ENCODE measurements around the gene AMMECR1. TPM values are rescaled to one million over a fixed set of nuclear protein-coding genes. Genes with fewer than 3 reads are reported as not detected.

The AMMECR1 gene
- total and polyA plus RNA-seq, 2 experiments from 2014 or later, result 16.9 to 32.5 TPM

DNA sequence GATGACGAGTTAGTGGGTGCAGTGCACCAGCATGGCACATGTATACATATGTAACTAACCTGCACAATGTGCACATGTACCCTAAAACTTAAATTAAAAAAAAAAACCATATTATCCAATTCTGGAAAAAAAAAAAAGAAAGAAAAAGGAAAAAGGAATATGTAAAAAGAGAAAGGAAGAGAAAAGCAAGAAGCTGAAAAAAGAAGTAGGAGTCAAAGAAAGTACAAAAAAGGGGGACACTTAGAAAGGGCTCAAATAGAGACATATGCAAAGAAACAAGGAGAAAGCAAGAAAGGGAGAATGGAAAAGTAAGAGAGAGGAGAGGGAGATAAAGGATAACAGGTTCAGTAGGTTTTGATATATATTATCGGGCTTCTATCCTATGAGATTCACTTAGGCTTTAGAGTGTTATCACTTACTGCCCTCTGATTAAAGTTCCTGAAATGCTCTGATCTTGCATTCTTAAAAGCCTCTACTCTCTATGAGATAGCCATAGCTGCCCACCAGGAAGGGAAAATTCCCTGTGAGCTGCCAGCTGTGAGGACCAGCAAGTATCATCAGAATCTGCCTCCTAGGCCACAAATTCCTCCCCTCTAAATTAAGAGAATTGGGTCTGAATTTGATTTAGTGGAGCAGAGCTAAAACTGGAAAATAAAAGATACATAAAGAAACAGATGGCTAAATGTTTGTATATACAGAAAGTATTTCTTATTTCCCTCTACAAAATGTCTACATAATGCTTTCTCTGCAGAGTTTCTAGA is 95.2 kb downstream of the AMMECR1 start:
- DNase-seq (ENCODE audit: low spot score) (no peak), ATAC-seq (no peak)
- H3K4me2 ChIP-seq, result no peak overlapping the region
- H3K79me2 ChIP-seq (replicated peaks; ENCODE audit: insufficient read depth), result no peaks in the 10 kb centered on the region; the same call in 1 of the 2 replicates
- H3K27ac ChIP-seq (ENCODE audit: low read depth), result no peak overlapping the region
- no peaks in the 10 kb centered on the region for H3K27me3 ChIP-seq (ENCODE audit: insufficient read depth)
- H3K27ac Mint-ChIP-seq, result no peak overlapping the region
- no peaks in the 10 kb centered on the region for H3K27me3 Mint-ChIP-seq (ENCODE audit: insufficient read depth, low read depth, poor library complexity)
- no peaks in the 10 kb centered on the region; the same call in 1 of the 2 replicates for H4K20me1 ChIP-seq (replicated peaks; ENCODE audit: insufficient read depth)
- H3K4me1 Mint-ChIP-seq, result peaks cover 17% of the 10 kb centered on the region; the same call in 2 of the 3 replicates
- no peaks in the 10 kb centered on the region for H3K36me3 ChIP-seq (ENCODE audit: insufficient read depth)
- TF ChIP-seq CREB1 (CRISPR knock-in tag; IDR thresholded peaks at IDR 0.05; ENCODE audit: low read depth) (no peak), EZH2 (IDR thresholded peaks at IDR 0.05; ENCODE audit: low read depth, unreplicated experiment) (no peak), ZNF114 (CRISPR knock-in tag; IDR thresholded peaks at IDR 0.05) (no peak), JUNB (IDR thresholded peaks at IDR 0.05; ENCODE audit: unreplicated experiment) (no peak), ZNF331 (CRISPR knock-in tag; IDR thresholded peaks at IDR 0.05; ENCODE audit: low read depth) (no peak)
- TF ChIP-seq, protein P1, sequence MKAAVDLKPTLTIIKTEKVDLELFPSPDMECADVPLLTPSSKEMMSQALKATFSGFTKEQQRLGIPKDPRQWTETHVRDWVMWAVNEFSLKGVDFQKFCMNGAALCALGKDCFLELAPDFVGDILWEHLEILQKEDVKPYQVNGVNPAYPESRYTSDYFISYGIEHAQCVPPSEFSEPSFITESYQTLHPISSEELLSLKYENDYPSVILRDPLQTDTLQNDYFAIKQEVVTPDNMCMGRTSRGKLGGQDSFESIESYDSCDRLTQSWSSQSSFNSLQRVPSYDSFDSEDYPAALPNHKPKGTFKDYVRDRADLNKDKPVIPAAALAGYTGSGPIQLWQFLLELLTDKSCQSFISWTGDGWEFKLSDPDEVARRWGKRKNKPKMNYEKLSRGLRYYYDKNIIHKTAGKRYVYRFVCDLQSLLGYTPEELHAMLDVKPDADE (IDR thresholded peaks at IDR 0.05), result no peak
- TF ChIP-seq, protein P2, sequence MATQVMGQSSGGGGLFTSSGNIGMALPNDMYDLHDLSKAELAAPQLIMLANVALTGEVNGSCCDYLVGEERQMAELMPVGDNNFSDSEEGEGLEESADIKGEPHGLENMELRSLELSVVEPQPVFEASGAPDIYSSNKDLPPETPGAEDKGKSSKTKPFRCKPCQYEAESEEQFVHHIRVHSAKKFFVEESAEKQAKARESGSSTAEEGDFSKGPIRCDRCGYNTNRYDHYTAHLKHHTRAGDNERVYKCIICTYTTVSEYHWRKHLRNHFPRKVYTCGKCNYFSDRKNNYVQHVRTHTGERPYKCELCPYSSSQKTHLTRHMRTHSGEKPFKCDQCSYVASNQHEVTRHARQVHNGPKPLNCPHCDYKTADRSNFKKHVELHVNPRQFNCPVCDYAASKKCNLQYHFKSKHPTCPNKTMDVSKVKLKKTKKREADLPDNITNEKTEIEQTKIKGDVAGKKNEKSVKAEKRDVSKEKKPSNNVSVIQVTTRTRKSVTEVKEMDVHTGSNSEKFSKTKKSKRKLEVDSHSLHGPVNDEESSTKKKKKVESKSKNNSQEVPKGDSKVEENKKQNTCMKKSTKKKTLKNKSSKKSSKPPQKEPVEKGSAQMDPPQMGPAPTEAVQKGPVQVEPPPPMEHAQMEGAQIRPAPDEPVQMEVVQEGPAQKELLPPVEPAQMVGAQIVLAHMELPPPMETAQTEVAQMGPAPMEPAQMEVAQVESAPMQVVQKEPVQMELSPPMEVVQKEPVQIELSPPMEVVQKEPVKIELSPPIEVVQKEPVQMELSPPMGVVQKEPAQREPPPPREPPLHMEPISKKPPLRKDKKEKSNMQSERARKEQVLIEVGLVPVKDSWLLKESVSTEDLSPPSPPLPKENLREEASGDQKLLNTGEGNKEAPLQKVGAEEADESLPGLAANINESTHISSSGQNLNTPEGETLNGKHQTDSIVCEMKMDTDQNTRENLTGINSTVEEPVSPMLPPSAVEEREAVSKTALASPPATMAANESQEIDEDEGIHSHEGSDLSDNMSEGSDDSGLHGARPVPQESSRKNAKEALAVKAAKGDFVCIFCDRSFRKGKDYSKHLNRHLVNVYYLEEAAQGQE (IDR thresholded peaks at IDR 0.05; ENCODE audit: unreplicated experiment), result no peak
- H3K4me1 ChIP-seq (ENCODE audit: insufficient read depth), result no peaks in the 10 kb centered on the region; the same call in 1 of the 2 replicates
- no peak overlapping the region for H2AFZ ChIP-seq
- no peaks in the 10 kb centered on the region; the same call in 2 of the 3 replicates for H3K36me3 Mint-ChIP-seq (ENCODE audit: low read depth)
- H3K9me3 Mint-ChIP-seq, result no peaks in the 10 kb centered on the region
- no peak overlapping the region for H3K4me3 Mint-ChIP-seq
- H3K4me3 ChIP-seq, result no peak overlapping the region
- H3K9me2 ChIP-seq (ENCODE audit: insufficient read depth), result no peaks in the 10 kb centered on the region
- no peaks in the 10 kb centered on the region for H3F3A ChIP-seq (replicated peaks; ENCODE audit: low read depth)

DNA sequence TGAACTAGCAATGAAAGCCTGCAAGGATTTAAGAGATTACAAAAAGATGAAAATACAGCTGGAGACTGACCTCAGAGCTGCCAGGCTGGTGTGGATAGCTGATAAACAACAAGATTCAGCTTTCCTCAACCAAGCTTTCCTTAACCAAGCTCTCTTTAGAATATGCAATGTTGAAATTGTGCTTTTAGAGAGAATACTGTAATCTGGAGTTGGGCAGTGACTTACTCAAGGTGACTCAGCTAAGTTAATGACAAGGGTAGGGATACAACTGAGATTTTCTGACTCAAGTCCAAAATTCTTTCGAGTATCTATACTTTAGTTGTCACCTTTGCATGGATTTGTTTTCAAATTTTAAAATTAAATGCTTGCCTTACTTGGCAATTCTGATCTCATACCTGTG is 98.0 kb downstream of the AMMECR1 start:
- DNase-seq (ENCODE audit: low spot score) (no peak), ATAC-seq (no peak)
- H3K4me1 Mint-ChIP-seq, result peaks cover 6% of the 10 kb centered on the region; the same call in 2 of the 3 replicates
- TF ChIP-seq ZNF114 (CRISPR knock-in tag; IDR thresholded peaks at IDR 0.05) (no peak), POLR2AphosphoS5 (IDR thresholded peaks at IDR 0.05; ENCODE audit: low read depth) (no peak), NANOG (IDR thresholded peaks at IDR 0.05; ENCODE audit: borderline replicate concordance) (no peak), ZNF331 (CRISPR knock-in tag; IDR thresholded peaks at IDR 0.05; ENCODE audit: low read depth) (no peak), STAT1 (IDR thresholded peaks at IDR 0.05; ENCODE audit: unreplicated experiment) (no peak)

More for the DNA sequence above, 98.0 kb downstream of the AMMECR1 start:
- H4K20me1 ChIP-seq (replicated peaks; ENCODE audit: insufficient read depth), result no peaks in the 10 kb centered on the region; the same call in none of the 2 replicates
- no peaks in the 10 kb centered on the region; the same call in 1 of the 2 replicates for H3K79me2 ChIP-seq (replicated peaks; ENCODE audit: insufficient read depth)
- no peaks in the 10 kb centered on the region for H3K9me2 ChIP-seq (ENCODE audit: insufficient read depth)
- no peaks in the 10 kb centered on the region; the same call in 1 of the 2 replicates for H3K4me1 ChIP-seq (ENCODE audit: insufficient read depth)
- no peaks in the 10 kb centered on the region for H3K27me3 ChIP-seq (ENCODE audit: insufficient read depth)
- no peaks in the 10 kb centered on the region for H3F3A ChIP-seq (replicated peaks; ENCODE audit: low read depth)
- H3K27ac ChIP-seq (ENCODE audit: low read depth), result no peak overlapping the region
- Mint-ChIP-seq H3K27ac (no peak overlapping the region), H3K4me3 (no peak overlapping the region), H3K36me3 (ENCODE audit: low read depth) (no peaks in the 10 kb centered on the region; the same call in 2 of the 3 replicates), H3K9me3 (no peaks in the 10 kb centered on the region), H3K27me3 (ENCODE audit: insufficient read depth, low read depth, poor library complexity) (no peaks in the 10 kb centered on the region)
- no peak overlapping the region for H3K4me2 ChIP-seq
- H3K36me3 ChIP-seq (ENCODE audit: insufficient read depth), result no peaks in the 10 kb centered on the region; the same call in 1 of the 2 replicates
- H2AFZ ChIP-seq, result no peak overlapping the region
- no peak overlapping the region for H3K4me3 ChIP-seq

Measured in GM23338 (cell line).